CD4-positive, alpha-beta T cell (primary cell): Measurements from ENCODE around the gene MORN3. TPM values are rescaled to one million over a fixed set of nuclear protein-coding genes. Genes with fewer than 3 reads are reported as not detected.
A peak's percentile ranks its signal among the peaks of the same experiment; 100 is the strongest.

ENCODE experiments used
- ATAC-seq: fragments of 200-7000 bp; cut with Tn5 transposase; one replicate; pipeline ENCODE4 v1.10.0; 2022; ENCODE audit warnings: mild to moderate bottlenecking; ENCODE audit not compliant: poor library complexity
- CTCF ChIA-PET: fragments of 350-600 bp; sonication (Branson Sonifier 250); formaldehyde crosslinking; loops from one replicate; lab custom pipeline; 2021; ENCODE audit warnings: antibody characterized with exemption, inconsistent platforms; lab: Charles Lee
- POLR2A ChIA-PET: fragments of 350-600 bp; sonication (Branson Sonifier 250); formaldehyde crosslinking; loops from one replicate; lab custom pipeline; 2021; ENCODE audit warnings: antibody characterized with exemption, inconsistent platforms; lab: Charles Lee
- DNase-seq, 14 experiments: peaks; one replicate each; pipeline ENCODE4 v3.0.0-alpha.2; 2013 to 2020; ENCODE audit warnings: mixed read lengths in 2 of 14
- H3K27ac ChIP-seq, 2 donors: one replicate each; pipeline versions ENCODE4 v1.5.1 to v1.7.0; 2013; ENCODE audit warnings: low read length in 2 of 2, low read depth in 1 of 2, mild to moderate bottlenecking in 1 of 2
- H3K27me3 ChIP-seq, 2 experiments: 1 replicate in 1 of 2; 2 replicates in 1 of 2; pipeline versions ENCODE4 v1.6.1 to v1.7.0; 2013; ENCODE audit warnings: low read length in 2 of 2, control low read depth in 1 of 2, mild to moderate bottlenecking in 1 of 2, moderate library complexity in 1 of 2; ENCODE audit not compliant: insufficient read depth in 2 of 2, control insufficient read depth in 1 of 2
- H3K36me3 ChIP-seq: one replicate; pipeline ENCODE4 v1.6.1; 2013; ENCODE audit warnings: low read length, control low read depth; ENCODE audit not compliant: insufficient read depth
- H3K4me1 ChIP-seq: one replicate; pipeline ENCODE4 v1.6.1; 2013; ENCODE audit warnings: low read length, control low read depth; ENCODE audit not compliant: insufficient read depth
- H3K4me3 ChIP-seq: one replicate; pipeline ENCODE4 v1.5.1; 2013; ENCODE audit warnings: mild to moderate bottlenecking, low read length, moderate library complexity
- H3K9me3 ChIP-seq, 2 experiments: 1 replicate in 1 of 2; 2 replicates in 1 of 2; pipeline versions ENCODE4 v1.6.1 to v1.7.0; 2013; ENCODE audit warnings: low read length in 2 of 2, mild to moderate bottlenecking in 2 of 2, control low read depth in 1 of 2, moderate library complexity in 1 of 2; ENCODE audit not compliant: control insufficient read depth in 1 of 2, insufficient read depth in 1 of 2
- H3K27ac Mint-ChIP-seq: one replicate; pipeline ENCODE4 v1.8.0; 2020; ENCODE audit warnings: mixed read lengths
- H3K27me3 Mint-ChIP-seq: one replicate; pipeline ENCODE4 v1.8.0; 2021; ENCODE audit warnings: mixed read lengths
- H3K36me3 Mint-ChIP-seq: one replicate; pipeline ENCODE4 v1.8.0; 2021; ENCODE audit warnings: low read depth, mixed read lengths
- H3K4me1 Mint-ChIP-seq: one replicate; pipeline ENCODE4 v1.8.0; 2021; ENCODE audit warnings: low read depth, mixed read lengths
- H3K4me3 Mint-ChIP-seq: one replicate; pipeline ENCODE4 v1.8.0; 2020; ENCODE audit warnings: mild to moderate bottlenecking, mixed read lengths
- H3K9me3 Mint-ChIP-seq: one replicate; pipeline ENCODE4 v1.8.0; 2020; ENCODE audit warnings: mixed read lengths
- intact Hi-C, 2 experiments: fragments of 100-400 bp; cut with DNase I in 1 of 2; cut with micrococcal nuclease in 1 of 2; formaldehyde crosslinking; loops; one replicate each; pipeline versions ENCODE4 v1.15.1 to v1.9.0; 2023 to 2025; cut with DNase I, micrococcal nuclease
- total RNA-seq, 174 experiments: library from RNA in 2 of 174; stranded (reverse) in 2 of 174; gene quantifications; one replicate each; pipeline ENCODE4 v1.2.3 and lab custom pipeline; 2021 to 2026
- TF ChIP-seq, protein P1 (sequence below): fragments of 200-600 bp; IDR thresholded peaks from one replicate; pipeline ENCODE4 v1.8.0; 2022; ENCODE audit warnings: antibody characterized with exemption, mild to moderate bottlenecking

The MORN3 gene
- total RNA-seq, 2 experiments from 2014 or later, result 9.8 to 11.9 TPM

DNA sequence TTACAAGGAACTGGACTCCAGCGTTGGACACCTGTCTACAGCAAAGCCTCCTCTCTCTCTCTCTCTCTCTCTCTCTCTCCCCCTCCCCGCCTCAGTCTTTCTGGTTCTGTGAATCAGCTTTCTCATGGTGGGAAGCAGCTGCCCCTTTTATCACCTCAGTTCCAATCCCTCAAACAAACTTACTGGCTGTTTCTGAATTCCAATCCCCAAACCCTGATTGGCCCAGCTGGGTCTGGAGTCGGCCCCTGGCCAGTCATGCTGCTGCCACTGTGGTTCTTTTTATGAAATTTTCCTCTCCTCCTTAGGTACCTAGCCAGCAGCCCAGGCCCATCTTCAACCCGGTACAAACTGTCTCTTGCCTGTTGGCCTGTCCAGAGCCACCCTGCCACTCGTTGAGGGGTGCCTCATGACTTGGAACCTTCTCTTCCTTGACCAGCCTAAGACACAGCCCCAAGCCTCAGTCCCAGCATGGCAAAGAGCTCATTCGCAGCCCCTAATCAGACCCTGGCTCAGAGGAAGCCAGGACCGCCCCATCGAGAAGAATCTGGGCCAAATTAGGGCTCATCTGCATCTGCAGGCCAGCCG is 9.4 kb upstream of the MORN3 start:
- H3K9me3 ChIP-seq, result no peaks in the 10 kb centered on the region
- no peaks in the 10 kb centered on the region for H3K27me3 Mint-ChIP-seq
- TF ChIP-seq, protein P1, sequence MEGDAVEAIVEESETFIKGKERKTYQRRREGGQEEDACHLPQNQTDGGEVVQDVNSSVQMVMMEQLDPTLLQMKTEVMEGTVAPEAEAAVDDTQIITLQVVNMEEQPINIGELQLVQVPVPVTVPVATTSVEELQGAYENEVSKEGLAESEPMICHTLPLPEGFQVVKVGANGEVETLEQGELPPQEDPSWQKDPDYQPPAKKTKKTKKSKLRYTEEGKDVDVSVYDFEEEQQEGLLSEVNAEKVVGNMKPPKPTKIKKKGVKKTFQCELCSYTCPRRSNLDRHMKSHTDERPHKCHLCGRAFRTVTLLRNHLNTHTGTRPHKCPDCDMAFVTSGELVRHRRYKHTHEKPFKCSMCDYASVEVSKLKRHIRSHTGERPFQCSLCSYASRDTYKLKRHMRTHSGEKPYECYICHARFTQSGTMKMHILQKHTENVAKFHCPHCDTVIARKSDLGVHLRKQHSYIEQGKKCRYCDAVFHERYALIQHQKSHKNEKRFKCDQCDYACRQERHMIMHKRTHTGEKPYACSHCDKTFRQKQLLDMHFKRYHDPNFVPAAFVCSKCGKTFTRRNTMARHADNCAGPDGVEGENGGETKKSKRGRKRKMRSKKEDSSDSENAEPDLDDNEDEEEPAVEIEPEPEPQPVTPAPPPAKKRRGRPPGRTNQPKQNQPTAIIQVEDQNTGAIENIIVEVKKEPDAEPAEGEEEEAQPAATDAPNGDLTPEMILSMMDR, result no peak
- H3K4me1 Mint-ChIP-seq, result peaks cover 5% of the 10 kb centered on the region
- intact Hi-C loops, result no loop called here
- no peaks in the 10 kb centered on the region for H3K36me3 ChIP-seq
- no peaks in the 10 kb centered on the region for H3K9me3 Mint-ChIP-seq
- no peak overlapping the region for H3K27ac ChIP-seq
- CTCF ChIA-PET, result interaction anchor here (0.7 to 8.9 kb wide), 3 partner anchors 14 to 127 kb away, joined by 3 to 69 read pairs (median 3); no protein-coding TSS in a partner anchor
- peaks cover 11% of the 10 kb centered on the region for H3K4me1 ChIP-seq
- POLR2A ChIA-PET, result interaction anchor here (1.1 kb wide), 1 partner anchor 115 kb away, joined by 3 read pairs; no protein-coding TSS in a partner anchor
- no peak for ATAC-seq
- H3K4me3 ChIP-seq, result no peak overlapping the region
- H3K27me3 ChIP-seq, result no peaks in the 10 kb centered on the region
- DNase-seq, result no peak
- H3K36me3 Mint-ChIP-seq, result no peaks in the 10 kb centered on the region
- H3K27ac Mint-ChIP-seq, result peak overlapping the region; percentile 83
- H3K4me3 Mint-ChIP-seq, result peak overlapping the region; percentile 63

DNA sequence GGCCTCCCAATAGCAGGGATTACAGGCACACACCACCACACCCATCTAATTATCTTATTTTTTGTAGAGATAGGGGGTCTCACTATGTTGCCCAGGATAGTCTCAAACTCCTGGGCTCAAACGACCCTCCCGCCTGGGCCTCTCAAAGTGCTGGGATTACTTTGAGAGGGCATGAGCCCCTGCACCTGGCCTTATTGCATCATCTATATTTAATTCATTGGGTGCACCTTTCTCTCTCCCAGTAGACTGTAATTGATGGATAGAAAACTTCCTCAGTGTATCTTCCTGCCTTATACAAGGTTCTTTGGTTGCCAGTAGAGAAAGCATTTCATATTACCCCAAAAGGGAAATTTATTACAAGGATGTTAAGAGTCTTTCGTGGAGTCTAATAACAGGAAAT is 8.9 kb upstream of the MORN3 start:
- no peaks in the 10 kb centered on the region for H3K36me3 Mint-ChIP-seq
- H3K9me3 Mint-ChIP-seq, result no peaks in the 10 kb centered on the region
- H3K36me3 ChIP-seq, result no peaks in the 10 kb centered on the region
- no peak overlapping the region for H3K4me3 ChIP-seq
- H3K27me3 Mint-ChIP-seq, result no peaks in the 10 kb centered on the region
- ChIA-PET CTCF (interaction anchor here (0.8 kb wide), 1 partner anchor 126 kb away, joined by 3 read pairs; no protein-coding TSS in a partner anchor), POLR2A (no interaction called here)
- H3K27ac Mint-ChIP-seq, result peak overlapping the region; percentile 83
- TF ChIP-seq, protein P1, result no peak
- H3K9me3 ChIP-seq, result no peaks in the 10 kb centered on the region
- H3K4me1 Mint-ChIP-seq, result peaks cover 9% of the 10 kb centered on the region
- DNase-seq (no peak), ATAC-seq (no peak)
- H3K4me3 Mint-ChIP-seq, result no peak overlapping the region
- intact Hi-C loops, result no loop called here
- no peak overlapping the region for H3K27ac ChIP-seq
- H3K27me3 ChIP-seq, result no peaks in the 10 kb centered on the region
- peaks cover 12% of the 10 kb centered on the region for H3K4me1 ChIP-seq

DNA sequence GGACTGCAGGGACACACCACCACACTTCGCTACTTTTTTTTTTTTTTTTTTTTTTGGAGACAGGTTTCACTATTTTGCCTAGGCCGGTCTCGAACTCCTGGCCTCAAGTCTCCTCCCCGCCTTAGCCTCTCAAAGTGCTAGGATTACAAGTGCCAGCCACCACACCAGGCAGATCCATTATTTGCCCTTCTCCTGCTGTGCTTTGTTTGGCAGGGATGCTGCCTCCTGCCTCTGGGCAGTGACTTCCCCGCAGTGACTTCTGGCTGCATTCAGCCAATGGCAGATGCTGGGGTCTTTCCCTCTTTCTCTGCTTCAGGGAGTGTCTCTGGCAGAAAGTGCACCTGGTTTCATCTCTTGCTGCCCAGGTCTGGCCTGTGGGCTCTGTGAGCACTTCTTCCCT is 6.7 kb upstream of the MORN3 start:
- peaks cover 9% of the 10 kb centered on the region for H3K36me3 Mint-ChIP-seq
- peak overlapping the region; percentile 13 for H3K4me3 Mint-ChIP-seq
- H3K4me1 Mint-ChIP-seq, result peaks cover 24% of the 10 kb centered on the region
- H3K9me3 Mint-ChIP-seq, result no peaks in the 10 kb centered on the region
- H3K4me1 ChIP-seq, result peaks cover 20% of the 10 kb centered on the region
- H3K27me3 ChIP-seq, result no peaks in the 10 kb centered on the region
- H3K9me3 ChIP-seq, result no peaks in the 10 kb centered on the region
- TF ChIP-seq, protein P1, result no peak
- no peak overlapping the region for H3K27ac ChIP-seq
- H3K36me3 ChIP-seq, result no peaks in the 10 kb centered on the region
- H3K27me3 Mint-ChIP-seq, result no peaks in the 10 kb centered on the region
- intact Hi-C loops, result no loop called here
- DNase-seq (no peak), ATAC-seq (no peak)
- no peak overlapping the region for H3K4me3 ChIP-seq
- ChIA-PET CTCF (no interaction called here), POLR2A (no interaction called here)
- H3K27ac Mint-ChIP-seq, result peak overlapping the region; percentile 68
